Stimulated activated CD8-positive, alpha-beta memory T cell treated with anti-CD3 and anti-CD28 coated beads, Interleukin-15, amount 100 ng/mL, for 4 hours (primary cell): ENCODE results near the gene ZFR2.
A peak's percentile ranks its signal among the peaks of the same experiment; 100 is the strongest.

Experiments used
- DNase-seq, 2 donors: peaks; one replicate each; pipeline ENCODE4 v3.0.0-alpha.2; 2020; ENCODE audit warnings: low read depth in 2 of 2

ZFR2 gene

GRCh38 chr19:3837922-3838321 lies 30.9 kb downstream of the ZFR2 start:
- no peak for DNase-seq

- no peak for DNase-seq
Measured at GRCh38 chr19:3837332-3837731, 31.5 kb downstream of the ZFR2 start.

- DNase-seq, result no peak
Measured at GRCh38 chr19:3836887-3837286, 32.0 kb downstream of the ZFR2 start.

GRCh38 chr19:3835055-3835435 lies 33.8 kb downstream of the ZFR2 start:
- DNase-seq, result no peak

GRCh38 chr19:3834349-3835054 lies 34.3 kb downstream of the ZFR2 start:
- no peak for DNase-seq

GRCh38 chr19:3833578-3834348 lies 35.1 kb downstream of the ZFR2 start:
- DNase-seq, result no peak

- no peak for DNase-seq
Measured at GRCh38 chr19:3832001-3832400, 36.8 kb downstream of the ZFR2 start.

- no peak for DNase-seq
Measured at GRCh38 chr19:3831601-3832000, 37.2 kb downstream of the ZFR2 start.

GRCh38 chr19:3830621-3831589 lies 37.9 kb downstream of the ZFR2 start:
- no peak for DNase-seq

- DNase-seq, result no peak
Measured at GRCh38 chr19:3827306-3827705, 41.5 kb downstream of the ZFR2 start.

GRCh38 chr19:3826163-3826562 lies 42.7 kb downstream of the ZFR2 start:
- DNase-seq, result no peak

GRCh38 chr19:3825286-3825956 lies 43.4 kb downstream of the ZFR2 start:
- no peak for DNase-seq

GRCh38 chr19:3823350-3823713 lies 45.5 kb downstream of the ZFR2 start:
- no peak for DNase-seq

- DNase-seq, result no peak
Measured at GRCh38 chr19:3822683-3823349, 46.0 kb downstream of the ZFR2 start.

GRCh38 chr19:3821857-3822364 lies 46.9 kb downstream of the ZFR2 start:
- peak; percentile 74 to 75 for DNase-seq

GRCh38 chr19:3821156-3821555 lies 47.7 kb downstream of the ZFR2 start:
- no peak for DNase-seq

GRCh38 chr19:3819989-3820388 lies 48.8 kb downstream of the ZFR2 start:
- DNase-seq, result no peak

- no peak for DNase-seq
Measured at GRCh38 chr19:3818918-3819317, 49.9 kb downstream of the ZFR2 start.

- no peak for DNase-seq
Measured at GRCh38 chr19:3818466-3818865, 50.4 kb downstream of the ZFR2 start.

- DNase-seq, result no peak
Measured at GRCh38 chr19:3817761-3818160, 51.1 kb downstream of the ZFR2 start.
